Inflammatory macrophage treated with lipopolysaccharide for 4 hours (primary cell): ENCODE data around the gene IFNA10.
"Not testable (repeated sequence)": the region's sequence is repeated elsewhere in the genome, so short reads cannot be mapped to it uniquely, and the experiment has no call there.

Source experiments
- DNase-seq: peaks from one replicate; pipeline ENCODE4 v3.0.0-alpha.2; 2020

Gene IFNA10

GRCh38 chr9:21187487-21187886 is 19.5 kb downstream of the IFNA10 start, which contains the start of gene IFNA4:
Gene IFNA4 (minus strand): TSS chr9:21187587. CDS start chr9:21187531, 56 bp downstream.
- not testable (repeated sequence) for DNase-seq

GRCh38 chr9:21182810-21183736 is 23.9 kb downstream of the IFNA10 start:
- peak; percentile 67 for DNase-seq

GRCh38 chr9:21174671-21175070 is 32.3 kb downstream of the IFNA10 start:
- DNase-seq: no peak

GRCh38 chr9:21172156-21172555 is 34.8 kb downstream of the IFNA10 start:
- no peak for DNase-seq

GRCh38 chr9:21171351-21171750 is 35.6 kb downstream of the IFNA10 start:
- DNase-seq: no peak

- DNase-seq: not testable (repeated sequence)
These were observed 40.4 kb downstream of the IFNA10 start, which contains the start of gene IFNA21 for GRCh38 chr9:21166560-21166959. Gene IFNA21 (minus strand): TSS chr9:21166660. CDS start chr9:21166612, 48 bp downstream.

GRCh38 chr9:21165516-21165915 is 41.4 kb downstream of the IFNA10 start:
- DNase-seq: no peak

- DNase-seq: peak; percentile 43
These were observed 46.8 kb downstream of the IFNA10 start for GRCh38 chr9:21160178-21160577.
